Stimulated activated CD4-positive, alpha-beta T cell treated with anti-CD3 and anti-CD28 coated beads, Interleukin-12 subunit alpha, Interleukin-12 subunit beta, amount 100 ng/mL, for 48 hours (primary cell): ENCODE data around the gene RNF181.
A peak's percentile ranks its signal among the peaks of the same experiment; 100 is the strongest.
"Not testable (repeated sequence)": the region's sequence is repeated elsewhere in the genome, so short reads cannot be mapped to it uniquely, and the experiment has no call there.

Experiments used
- DNase-seq, 3 donors: peaks; one replicate each; pipeline ENCODE4 v3.0.0-alpha.2; 2020; ENCODE audit warnings: low read depth in 2 of 3, low spot score in 1 of 3

RNF181 gene, protein sequence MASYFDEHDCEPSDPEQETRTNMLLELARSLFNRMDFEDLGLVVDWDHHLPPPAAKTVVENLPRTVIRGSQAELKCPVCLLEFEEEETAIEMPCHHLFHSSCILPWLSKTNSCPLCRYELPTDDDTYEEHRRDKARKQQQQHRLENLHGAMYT

DNA sequence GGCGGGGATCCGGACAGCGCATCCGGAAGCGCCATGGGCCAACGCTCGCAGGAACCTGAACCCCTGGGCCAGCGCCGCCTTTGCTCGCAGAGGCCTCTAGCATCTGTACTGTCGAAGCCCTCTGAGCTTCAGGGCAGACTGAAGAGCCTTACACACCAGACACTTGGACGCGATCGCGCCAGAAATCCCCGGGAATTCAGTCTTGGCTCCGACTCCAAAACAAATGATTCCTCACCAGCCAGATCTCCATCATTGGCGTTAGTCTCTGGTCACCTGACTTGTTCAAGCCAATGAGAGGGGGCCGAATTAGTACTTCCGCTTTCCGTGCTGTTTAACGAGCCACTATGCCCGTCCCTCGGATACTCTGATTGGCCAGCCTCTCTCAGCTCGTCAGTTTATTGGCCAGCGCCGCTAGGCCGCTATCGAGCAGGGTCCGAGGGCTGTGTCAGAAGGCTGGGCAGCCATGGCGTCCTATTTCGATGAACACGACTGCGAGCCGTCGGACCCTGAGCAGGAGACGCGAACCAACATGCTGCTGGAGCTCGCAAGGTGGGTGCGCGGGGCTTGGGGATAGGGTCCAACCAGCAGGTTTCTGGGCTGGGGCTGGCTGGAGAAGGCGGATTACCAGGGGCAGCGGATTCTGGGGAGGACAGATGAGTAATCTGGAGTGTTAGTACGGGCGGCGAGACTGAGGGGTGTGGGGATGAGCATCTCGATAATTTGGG lies at the start of gene RNF181:
Gene RNF181, plus strand, starts transcription at position 445 of the 725 bp plus-strand sequence. Its CDS starts 19 bp downstream, at position 464.
- DNase-seq = peak; percentile 84 to 86 (median 85)

DNA sequence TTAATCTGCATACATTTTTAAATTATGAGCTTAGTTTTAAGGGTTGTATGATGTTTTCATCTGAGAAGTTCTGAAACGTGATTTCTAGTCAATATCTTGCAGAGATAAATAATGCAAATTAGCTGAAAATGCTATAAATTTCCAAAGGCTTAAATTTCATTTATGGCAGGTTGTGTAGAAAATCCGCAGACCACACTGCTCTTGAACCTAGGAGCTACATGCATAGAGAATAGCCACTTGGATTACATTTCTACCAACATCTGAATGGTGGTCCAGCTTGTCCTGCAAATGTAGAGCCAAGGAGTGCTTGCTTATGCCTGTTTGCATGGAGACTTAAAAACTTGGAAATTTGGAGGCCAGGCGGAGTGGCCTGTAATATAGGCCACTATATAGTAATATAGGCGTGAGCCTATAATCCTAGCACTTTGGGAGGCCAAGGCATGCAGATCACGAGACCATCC lies 49.7 kb upstream of the RNF181 start:
- no peak for DNase-seq

DNA sequence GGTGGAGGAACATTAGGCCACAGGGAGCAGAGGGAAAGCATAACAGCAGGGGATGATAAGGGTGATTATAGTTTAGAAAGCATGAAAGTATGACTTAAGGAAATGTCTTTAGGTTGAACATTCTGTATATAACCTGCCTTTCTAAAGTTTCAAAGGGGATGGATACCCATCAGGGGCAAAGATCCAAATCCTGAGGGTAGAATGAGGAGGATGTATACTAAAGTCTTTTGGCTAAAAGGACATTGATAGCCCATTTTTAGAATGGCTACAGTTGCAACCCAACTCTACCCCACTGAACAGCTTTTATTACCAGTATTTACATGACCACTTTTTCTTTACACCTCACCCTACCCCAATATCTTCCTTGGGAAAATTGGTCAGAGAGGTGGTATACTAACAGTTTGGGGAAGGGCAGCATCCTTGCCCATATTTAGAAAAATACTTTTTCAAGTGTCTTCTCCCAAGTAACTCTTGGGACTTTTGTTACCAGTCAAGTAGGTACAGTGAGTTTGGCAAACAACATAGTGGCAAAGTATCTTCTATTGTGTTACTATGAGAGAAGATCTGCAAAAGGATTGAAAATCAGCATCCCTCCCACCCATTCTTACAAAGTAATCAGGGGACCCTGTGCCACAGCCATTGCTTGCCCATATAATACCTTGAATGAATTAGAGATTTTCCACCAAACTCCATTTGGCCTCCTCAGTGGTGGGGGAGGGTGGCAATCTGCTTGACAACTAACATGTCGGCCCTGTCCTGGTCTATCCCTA lies 48.3 kb upstream of the RNF181 start:
- DNase-seq = no peak

DNA sequence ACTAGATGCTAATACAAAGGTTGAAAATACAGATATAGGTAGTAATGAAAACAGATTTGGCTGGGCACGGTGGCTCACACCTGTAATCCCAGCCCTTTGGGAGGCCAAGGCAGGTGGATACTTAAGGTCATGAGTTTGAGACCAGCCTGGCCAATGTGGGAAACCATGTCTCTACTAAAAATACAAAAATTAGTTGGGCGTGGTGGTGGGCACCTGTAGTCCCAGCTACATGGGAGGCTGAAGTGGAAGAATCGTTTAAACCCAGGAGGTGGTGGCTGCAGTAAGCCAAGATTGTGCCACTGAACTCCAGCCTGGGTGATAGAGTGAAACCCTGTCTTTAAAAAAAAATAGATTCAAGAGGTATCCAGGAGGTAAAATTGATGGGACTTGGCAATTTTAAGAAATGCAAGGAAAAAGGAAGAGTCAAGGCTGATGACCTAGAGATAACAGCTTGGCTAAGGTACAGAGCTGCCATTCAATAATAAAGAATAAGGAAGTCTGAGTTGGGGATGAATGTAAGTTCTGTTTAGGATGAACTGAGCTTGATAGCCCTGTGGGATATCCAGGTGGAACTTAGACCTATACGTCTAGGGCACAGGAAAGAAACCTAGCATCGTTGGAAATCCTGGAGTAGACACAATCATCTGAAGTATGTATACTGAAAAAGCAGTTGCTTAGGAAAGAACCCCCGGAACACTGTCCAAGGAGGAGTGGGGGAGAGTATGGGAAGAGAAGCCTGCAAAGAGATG lies 47.5 kb upstream of the RNF181 start:
- no peak for DNase-seq

DNA sequence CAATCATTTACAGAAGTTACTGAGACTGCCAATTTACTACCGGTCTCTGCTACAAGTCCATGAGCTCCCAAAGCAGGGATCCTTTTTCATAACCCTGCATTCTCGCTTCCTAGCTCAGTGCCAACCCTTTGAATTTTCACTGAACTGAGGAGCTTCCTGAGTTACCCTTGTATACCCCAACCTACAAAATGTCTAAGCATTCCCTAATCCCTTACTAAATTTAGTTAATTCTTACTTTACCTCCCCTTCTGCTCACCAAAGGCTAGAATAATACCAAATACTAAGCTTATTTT lies 47.0 kb upstream of the RNF181 start:
- no peak for DNase-seq

DNA sequence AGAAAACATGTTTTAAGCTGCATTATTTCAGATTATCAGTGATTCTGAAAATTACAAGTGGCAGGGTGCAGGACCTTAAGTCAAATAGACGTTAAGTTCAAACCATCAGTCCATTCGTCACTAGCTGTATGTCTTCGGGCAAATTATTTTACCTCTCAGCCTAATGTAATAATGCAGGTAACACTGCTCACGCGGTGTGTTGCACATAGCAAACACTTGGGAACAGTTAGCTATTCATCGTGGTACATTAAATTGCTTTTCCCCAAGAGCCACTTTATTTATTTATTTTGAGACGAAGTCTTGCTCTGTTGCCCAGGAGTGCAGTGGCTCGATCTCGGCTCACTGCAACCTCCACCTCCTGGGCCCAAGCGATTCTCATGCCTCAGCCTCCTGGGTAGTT lies 46.5 kb upstream of the RNF181 start:
- DNase-seq = no peak

DNA sequence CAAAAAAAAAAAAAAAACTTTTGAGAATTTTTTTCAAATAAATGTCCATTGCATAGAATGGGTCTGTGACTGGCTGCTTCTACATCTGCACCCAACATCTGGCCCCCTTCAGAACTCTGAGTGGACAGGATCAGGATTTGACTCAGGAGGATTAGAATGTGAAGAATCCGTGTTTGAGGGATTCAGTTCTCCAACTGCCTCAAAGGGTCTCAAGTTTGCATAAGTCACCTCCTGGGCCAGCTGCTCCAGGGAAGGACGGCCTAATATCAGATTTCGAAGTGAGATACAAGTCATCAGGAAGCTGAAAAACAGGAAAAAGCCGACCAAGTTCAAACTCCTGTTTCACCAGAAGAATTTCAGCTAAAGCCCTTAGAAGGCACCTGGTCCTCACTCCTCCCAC lies 45.7 kb upstream of the RNF181 start:
- DNase-seq = no peak

DNA sequence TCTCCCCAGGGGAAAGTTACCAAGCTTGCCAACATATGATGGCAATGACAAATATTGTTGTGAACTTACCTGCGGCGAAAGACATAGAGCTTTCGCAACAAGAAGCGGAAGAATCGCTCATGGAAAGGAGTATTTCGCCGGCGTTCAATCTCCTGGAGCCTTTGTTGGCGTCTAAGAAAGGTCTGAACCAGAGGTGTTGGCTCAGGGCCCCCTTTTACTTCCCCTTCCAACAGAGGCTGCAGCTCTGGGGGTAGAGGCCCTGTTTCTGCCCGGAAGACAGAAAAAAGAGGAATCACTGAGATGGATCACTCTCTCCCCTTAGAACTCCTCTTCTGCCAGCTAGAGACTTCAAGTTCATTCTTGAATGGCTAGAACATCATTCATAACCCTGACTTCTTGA lies 45.1 kb upstream of the RNF181 start:
- DNase-seq = no peak

DNA sequence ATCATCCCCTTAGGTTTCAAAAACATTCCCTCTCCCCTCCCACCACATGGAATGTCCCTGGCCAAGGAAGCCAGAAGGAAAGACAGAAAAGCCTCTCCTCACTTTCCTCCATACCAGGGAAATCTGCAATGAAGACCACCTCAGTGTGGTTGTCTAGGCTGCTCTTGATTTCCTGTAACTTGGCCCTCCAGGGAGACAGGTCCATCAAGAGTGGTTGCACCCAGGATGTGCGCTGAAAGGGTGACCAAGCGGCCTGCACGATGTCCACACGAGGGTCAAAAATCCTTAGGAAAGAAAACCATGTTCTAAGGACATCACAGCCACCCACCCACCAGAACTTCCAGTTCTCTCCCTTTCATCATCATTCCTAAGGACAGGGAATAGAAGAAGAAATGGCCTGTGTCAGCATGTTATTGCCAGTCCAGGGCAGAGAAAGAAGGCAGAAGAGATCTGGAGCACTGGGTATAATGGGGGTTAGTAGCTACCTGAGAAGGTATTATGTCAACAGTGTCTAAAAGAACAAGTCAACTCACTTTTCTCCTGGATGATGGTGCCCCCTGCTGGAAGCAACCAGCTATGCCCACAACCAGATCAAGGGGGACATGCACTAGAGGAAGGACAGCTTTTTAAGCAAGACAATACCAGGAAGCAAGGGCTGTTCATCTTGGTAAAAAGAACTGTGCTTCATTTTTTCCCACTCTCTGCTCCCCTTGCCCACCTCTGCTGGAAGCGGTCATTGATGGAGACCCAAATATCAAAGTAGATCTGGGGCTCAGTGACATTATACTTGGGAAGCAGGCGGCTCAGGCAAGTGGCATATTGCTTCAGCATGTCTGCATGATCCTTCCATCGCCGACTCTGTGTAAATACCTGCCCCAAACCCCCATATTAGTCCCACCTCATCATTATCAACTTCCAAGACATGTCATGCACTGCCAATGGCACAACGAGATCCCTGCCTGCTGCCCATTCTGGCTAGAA lies 43.6 kb upstream of the RNF181 start:
- DNase-seq = peak; percentile 71 to 94 (median 80)

DNA sequence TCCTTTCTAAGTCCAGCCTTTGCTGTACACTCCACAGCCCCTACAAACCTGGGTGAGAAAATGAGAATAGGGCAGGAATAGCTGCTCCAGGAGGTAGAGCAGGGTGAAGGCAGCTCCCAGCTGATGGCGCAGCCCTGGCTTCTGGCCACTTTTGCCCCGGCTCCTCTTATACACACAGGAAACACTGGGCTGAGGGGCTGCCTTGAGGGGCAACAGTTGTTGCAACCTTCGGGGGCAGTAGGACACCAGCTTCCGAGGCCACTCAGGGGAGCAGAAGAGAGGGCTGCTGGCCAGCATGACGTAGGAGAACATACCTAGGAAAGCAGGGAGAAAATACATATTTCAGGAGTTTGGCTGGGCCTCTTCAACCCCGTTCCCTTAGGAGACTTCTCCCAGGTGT lies 42.4 kb upstream of the RNF181 start:
- DNase-seq = no peak

DNA sequence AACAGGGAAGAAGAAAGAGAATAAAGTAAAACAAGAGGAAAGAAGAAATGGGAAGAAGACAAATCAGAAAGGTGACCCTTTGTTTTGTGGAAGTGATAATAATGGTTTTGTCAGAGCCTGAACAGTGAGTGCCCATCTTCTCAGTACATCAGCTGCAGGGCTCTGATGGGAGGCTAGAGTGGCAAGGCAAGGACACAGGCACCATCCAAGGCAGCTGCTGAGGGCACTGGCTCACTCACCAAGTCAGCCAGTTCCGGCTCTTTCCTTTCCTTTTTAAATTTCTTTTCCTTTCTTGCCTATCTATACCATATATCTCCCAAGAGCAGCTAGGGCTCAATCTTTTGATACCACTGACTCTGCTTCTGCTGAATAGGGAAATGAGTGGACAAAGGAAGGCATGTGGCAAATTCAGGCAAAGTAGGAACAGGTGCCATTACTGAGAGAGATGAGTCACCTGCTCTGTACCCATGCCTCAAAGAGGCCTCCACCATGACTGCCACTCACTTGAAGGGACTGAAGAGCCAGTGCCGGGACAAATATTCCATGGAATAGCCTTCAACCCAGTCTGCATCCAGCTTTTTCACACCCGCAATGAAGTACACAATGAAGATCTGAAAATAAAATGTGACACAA lies 40.4 kb upstream of the RNF181 start:
- no peak for DNase-seq

DNA sequence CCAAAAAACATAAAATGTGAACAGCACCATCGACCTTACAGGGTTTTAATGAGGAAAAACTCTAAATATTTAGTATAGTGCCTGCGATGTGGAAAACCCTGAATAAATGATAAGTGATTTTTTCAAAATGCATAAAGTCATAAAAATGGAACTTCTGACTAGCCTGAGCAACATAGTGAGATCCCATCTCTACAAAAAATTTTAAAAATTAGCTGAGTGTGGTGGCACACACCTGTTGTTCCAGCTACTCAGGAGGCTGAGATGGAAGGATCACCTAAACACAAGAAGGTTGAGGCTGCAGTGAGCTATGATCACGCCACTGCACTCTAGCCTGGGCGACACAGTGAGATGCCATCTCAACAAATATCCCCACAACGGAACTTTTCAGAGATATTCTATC lies 38.4 kb upstream of the RNF181 start:
- no peak for DNase-seq

DNA sequence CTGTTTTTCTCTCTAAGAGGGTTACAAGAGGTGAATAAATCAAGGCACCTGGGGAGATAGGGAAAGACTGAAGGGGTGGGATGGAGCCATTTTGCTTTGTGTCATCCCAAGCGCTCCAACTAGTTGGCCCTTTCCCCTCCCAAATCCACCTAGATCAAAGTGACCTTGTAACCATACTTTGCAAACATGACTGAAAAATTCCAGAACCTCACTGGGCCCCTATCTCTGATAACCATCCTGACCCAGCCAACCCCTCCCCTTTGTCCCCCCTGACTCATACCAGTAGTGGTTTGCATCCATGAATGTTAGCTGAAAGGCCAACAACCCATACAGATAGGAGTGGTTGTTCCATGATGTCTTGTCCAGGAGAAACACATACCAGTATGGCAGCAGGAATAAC lies 37.4 kb upstream of the RNF181 start:
- no peak for DNase-seq

DNA sequence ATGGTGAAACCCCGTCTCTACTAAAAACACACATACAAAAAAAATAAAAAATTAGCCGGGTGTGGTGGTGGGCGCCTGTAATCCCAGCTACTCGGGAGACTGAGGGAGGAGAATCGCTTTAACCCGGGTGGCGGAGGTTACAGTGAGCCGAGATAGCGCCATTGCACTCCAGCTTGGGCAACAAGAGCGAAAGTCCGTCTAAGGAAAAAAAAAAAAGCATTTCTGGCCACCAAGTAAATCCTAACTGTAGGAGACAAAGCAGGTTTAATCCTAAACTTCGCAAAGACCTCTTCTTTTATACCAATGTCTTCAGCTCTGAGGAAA lies 35.2 kb upstream of the RNF181 start:
- DNase-seq = not testable (repeated sequence)

DNA sequence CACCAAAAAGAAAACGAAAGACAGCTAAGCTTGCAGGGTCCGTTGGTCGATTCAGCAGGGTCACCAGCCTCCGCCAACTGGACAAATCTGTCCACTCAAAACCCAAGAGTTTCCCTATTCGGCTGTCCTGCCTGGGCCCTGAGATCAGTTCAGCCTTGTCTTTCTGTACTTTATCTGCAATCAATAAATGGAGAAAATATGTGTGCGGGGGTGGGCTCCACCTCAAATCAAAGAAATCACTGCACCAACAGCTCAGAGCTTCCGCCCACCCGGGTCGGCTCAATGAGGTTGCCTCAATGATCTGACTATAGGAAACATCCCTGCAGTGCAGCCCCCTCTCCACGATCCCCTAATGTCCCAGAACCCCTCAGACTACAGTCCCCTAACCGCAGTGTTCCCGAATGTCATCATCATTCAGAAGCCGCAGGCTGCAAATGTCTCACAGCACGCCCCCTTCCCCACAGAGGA lies 34.7 kb upstream of the RNF181 start:
- no peak for DNase-seq

DNA sequence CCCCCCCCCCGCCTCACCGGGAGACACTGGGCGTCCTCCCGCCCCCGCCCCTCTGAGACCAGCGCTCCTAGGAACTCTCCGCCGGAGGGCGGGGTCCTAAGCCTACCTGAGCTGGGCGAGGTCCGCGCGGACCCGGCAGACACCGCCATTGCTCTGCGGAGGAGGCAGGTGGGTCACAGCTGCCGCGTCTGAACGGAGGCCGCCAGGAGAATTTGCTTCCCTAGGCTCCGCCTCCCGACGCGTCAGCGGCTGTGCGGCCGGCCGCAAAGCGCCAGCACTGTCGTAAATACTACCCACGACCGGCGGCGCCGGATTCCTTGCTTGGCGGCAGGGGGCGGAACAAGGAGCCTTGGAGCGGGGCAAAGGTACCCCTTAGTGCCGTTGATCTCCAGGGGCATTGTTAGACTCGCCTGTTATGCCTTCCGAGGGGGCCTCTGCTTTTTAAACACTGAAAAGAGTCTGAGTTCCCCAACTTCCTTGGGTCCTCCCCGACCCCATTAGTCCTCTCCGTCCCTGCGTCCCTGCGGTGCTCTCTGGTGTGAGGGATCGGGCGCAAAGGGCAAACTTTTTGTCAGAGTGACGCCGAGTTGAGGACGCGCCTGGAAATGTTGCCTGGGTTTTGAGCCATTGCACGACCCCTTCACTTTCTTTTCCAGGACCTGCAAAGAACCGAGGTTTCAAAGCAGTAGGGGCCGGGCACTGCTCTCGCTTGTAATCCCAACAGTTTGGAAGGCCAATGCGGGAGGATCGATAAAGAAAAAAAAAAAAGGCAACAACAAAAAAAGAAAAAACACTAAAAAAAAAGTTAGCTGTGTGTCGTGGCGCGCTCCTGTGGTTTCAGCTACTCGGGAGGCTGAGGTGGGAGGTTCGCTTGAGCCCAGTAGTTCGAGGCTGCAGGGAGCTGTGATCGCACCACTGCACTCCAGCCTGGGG lies 34.0 kb upstream of the RNF181 start, which contains the start of gene GGCX:
Gene GGCX, minus strand, starts transcription at position 214 of the 933 bp plus-strand sequence. Its CDS starts 65 bp downstream, at position 149.
- peak; percentile 89 to 94 (median 93) for DNase-seq

DNA sequence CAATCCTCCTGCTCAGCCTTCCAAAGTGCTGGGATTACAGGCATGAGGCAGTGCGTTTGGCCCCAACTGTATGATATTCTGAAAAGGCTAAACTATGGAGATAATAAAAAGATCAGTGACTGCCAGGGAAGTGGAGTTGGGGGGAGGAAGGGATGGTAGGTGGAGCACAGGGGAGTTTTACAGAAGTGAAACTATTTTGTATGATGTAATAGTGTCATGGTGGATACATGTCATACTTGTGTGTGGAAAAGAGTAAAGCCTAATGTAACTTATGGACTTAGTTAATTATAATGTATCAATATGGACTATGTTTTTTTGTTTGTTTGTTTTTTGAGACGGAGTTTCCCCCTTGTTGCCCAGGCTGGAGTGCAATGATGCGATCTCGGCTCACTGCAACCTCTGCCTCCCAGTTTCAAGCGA lies 31.4 kb upstream of the RNF181 start:
- no peak for DNase-seq

DNA sequence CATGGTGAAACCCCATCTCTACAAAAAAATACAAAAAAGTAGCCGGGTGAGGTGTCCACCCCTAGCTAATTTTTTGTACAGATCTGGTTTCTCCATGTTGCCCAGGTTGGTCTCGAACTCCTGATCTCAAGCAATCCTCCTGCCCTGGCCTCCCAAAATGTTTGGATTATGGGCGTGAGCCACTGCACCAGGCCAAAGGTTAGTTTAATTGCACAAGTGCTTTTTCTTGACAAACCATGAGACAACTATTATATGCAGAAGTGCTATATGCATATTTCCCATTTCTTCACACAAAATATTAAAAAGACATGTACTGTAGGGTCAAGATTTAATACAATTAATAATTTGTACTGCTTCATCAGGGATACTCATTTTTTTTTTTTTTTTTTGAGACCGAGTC lies 29.3 kb upstream of the RNF181 start:
- no peak for DNase-seq

DNA sequence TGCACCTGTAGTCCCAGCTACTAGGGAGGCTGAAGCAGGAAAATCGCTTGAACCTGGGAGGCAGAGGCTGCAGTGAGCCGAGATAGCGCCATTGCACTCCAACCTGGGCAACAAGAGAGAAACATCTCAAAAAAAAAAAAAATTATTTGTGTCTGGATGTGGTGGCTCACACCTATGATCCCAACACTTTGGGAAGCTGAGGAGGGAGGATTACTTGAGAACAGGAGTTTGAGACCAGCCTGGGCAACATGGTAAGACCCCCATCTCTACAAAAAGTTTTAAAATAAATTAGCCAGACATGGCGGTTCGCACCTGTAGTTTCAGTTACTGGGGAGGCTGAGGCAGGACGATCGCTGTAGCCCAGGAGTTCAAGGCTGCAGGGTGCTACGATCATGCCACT lies 19.8 kb upstream of the RNF181 start:
- DNase-seq = no peak
